Mammary epithelial cell (primary cell): ENCODE measurements around the gene ZNF451.

Experiments
- EZH2 ChIP-seq: IDR thresholded peaks from 2 replicates; pipeline ENCODE4 v1.6.1; 2012; ENCODE audit warnings: low read length, inconsistent platforms, borderline replicate concordance
- TF ChIP-seq, protein P1 (sequence below), 2 donors: IDR thresholded peaks in 1 of 2; conservative IDR thresholded peaks in 1 of 2; 2 replicates each; pipeline ENCODE4 v1.5.1; 2011 to 2012; ENCODE audit warnings: inconsistent platforms in 2 of 2, low read length in 2 of 2, mild to moderate bottlenecking in 2 of 2, control low read depth in 1 of 2, low read depth in 1 of 2; ENCODE audit not compliant: insufficient read depth in 1 of 2; ENCODE audit errors: extremely low read depth in 1 of 2

DNA sequence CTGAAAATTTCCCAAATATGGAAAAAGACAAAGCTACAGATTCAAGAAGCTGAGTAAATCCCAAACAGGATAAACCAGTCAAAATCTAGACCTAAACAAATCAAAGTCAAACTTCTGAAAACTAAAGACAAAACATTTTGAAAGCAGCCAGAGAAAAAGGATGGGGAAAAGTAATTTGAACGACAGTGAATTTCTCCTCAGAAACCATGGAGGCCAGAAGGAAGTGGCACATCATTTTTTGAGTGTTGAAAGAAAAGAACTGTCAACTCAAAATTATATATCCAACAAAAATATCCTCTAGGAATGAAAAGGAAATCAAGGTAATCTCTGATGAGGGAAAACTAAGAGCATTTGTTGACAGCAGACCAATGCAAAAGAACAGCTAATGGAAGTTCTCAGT, 125.3 kb downstream of the ZNF451 start:
- TF ChIP-seq EZH2: no peak
- TF ChIP-seq, protein P1, sequence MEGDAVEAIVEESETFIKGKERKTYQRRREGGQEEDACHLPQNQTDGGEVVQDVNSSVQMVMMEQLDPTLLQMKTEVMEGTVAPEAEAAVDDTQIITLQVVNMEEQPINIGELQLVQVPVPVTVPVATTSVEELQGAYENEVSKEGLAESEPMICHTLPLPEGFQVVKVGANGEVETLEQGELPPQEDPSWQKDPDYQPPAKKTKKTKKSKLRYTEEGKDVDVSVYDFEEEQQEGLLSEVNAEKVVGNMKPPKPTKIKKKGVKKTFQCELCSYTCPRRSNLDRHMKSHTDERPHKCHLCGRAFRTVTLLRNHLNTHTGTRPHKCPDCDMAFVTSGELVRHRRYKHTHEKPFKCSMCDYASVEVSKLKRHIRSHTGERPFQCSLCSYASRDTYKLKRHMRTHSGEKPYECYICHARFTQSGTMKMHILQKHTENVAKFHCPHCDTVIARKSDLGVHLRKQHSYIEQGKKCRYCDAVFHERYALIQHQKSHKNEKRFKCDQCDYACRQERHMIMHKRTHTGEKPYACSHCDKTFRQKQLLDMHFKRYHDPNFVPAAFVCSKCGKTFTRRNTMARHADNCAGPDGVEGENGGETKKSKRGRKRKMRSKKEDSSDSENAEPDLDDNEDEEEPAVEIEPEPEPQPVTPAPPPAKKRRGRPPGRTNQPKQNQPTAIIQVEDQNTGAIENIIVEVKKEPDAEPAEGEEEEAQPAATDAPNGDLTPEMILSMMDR (conservative IDR thresholded peaks at IDR 0.05 in 1 of 2, IDR thresholded peaks at IDR 0.05 in 1 of 2; ENCODE audit: extremely low read depth in 1 of 2, insufficient read depth in 1 of 2, low read depth in 1 of 2, low read length in 2 of 2): no peak
